Upper lobe of left lung (tissue), 6 donors: ENCODE results near the gene C1orf21. TPM values are rescaled to one million over a fixed set of nuclear protein-coding genes. Genes with fewer than 3 reads are reported as not detected.

ENCODE experiments used
- ATAC-seq, 2 donors: fragments of 200-7000 bp; cut with Tn5 transposase; one replicate each; pipeline ENCODE4 v1.9.1; 2022; ENCODE audit warnings: mild to moderate bottlenecking in 2 of 2, moderate library complexity in 2 of 2; ENCODE audit not compliant: low FRiP score in 2 of 2
- DNase-seq, 2 donors: peaks; one replicate each; pipeline ENCODE4 v3.0.0-alpha.2; 2019 to 2020
- H3K27ac ChIP-seq, 4 donors: fragments of 200-600 bp; sonication (generic); one replicate each; pipeline ENCODE4 v1.5.1; 2016 to 2019
- H3K27me3 ChIP-seq, 4 donors: fragments of 200-600 bp; sonication (generic); one replicate each; pipeline ENCODE4 v1.5.1; 2017 to 2019
- H3K36me3 ChIP-seq, 4 donors: fragments of 200-600 bp; sonication (generic); one replicate each; pipeline ENCODE4 v1.5.1; 2016 to 2019
- H3K4me1 ChIP-seq, 4 donors: fragments of 200-600 bp; sonication (generic); one replicate each; pipeline ENCODE4 v1.5.1; 2018 to 2019
- H3K4me3 ChIP-seq, 4 donors: fragments of 200-600 bp; sonication (generic); one replicate each; pipeline ENCODE4 v1.5.1; 2017 to 2019; ENCODE audit warnings: mild to moderate bottlenecking in 2 of 4, moderate library complexity in 1 of 4
- H3K9me3 ChIP-seq, 4 donors: fragments of 200-600 bp; sonication (generic); one replicate each; pipeline ENCODE4 v1.5.1; 2018 to 2019
- CTCF ChIP-seq, 6 experiments: fragments of 450-650 bp in 4 of 6; fragments of 200-600 bp in 2 of 6; sonication (generic) in 2 of 6; IDR thresholded peaks; one replicate each; pipeline ENCODE4 v1.5.1; 2016 to 2019; ENCODE audit warnings: antibody characterized with exemption in 6 of 6
- EP300 ChIP-seq, 4 donors: sonication (generic); formaldehyde crosslinking; IDR thresholded peaks; one replicate each; pipeline ENCODE4 v1.5.1; 2017; ENCODE audit warnings: antibody characterized with exemption in 4 of 4, control low read depth in 2 of 4
- POLR2A ChIP-seq, 4 donors: fragments of 450-650 bp; IDR thresholded peaks; one replicate each; pipeline ENCODE4 v1.5.1; 2016 to 2017; ENCODE audit warnings: antibody characterized with exemption in 4 of 4, mild to moderate bottlenecking in 2 of 4
- POLR2AphosphoS5 ChIP-seq, 2 donors: sonication (generic); formaldehyde crosslinking; IDR thresholded peaks; one replicate each; pipeline ENCODE4 v1.5.1; 2017; ENCODE audit warnings: antibody characterized with exemption in 2 of 2
- WGBS, 2 donors: methylation state at CpG; one replicate each; pipeline ENCODE4 v1.1.5; 2017 to 2018; 5-methylcytosine and 5-hydroxymethylcytosine counted together
- total RNA-seq, 6 donors: library from RNA; depleted of rRNA in 4 of 6; stranded (reverse); fragments of >200 nt in 4 of 6; gene quantifications; one replicate each; pipeline versions ENCODE4 v1.1.0 to v1.2.1, GENCODE V29; 2016 to 2021
- donor health status: DM: no; HTN: no; CAD: no; lungs with moderate emphysema.
- donor health status: DM: no; HTN: yes; CAD: no; lungs with severe emphysema.

The C1orf21 gene
- total RNA-seq, 6 donors from 2014 or later: 21.4 to 110 (median 49.2) TPM

- no peaks in the 10 kb centered on the region for H3K36me3 ChIP-seq
- no peaks in the 10 kb centered on the region for H3K27me3 ChIP-seq
- no peak for DNase-seq
- no peaks in the 10 kb centered on the region for H3K9me3 ChIP-seq
- H3K4me3 ChIP-seq: no peak overlapping the region
- ATAC-seq: no peak
- TF ChIP-seq POLR2AphosphoS5 (IDR thresholded peaks at IDR 0.05): no peak
- no peak for TF ChIP-seq EP300 (IDR thresholded peaks at IDR 0.05)
- no peak for TF ChIP-seq CTCF (IDR thresholded peaks at IDR 0.05)
- no peak for TF ChIP-seq POLR2A (IDR thresholded peaks at IDR 0.05)
- no peak overlapping the region for H3K27ac ChIP-seq
- 94 to 98% methylated on average over 4 of the region's 4 CpGs for WGBS, 2 donors
- peaks cover 0 to 13% (median 7%) of the 10 kb centered on the region in 4 donors for H3K4me1 ChIP-seq
Observed at GRCh38 chr1:184449916-184450315, 63.1 kb downstream of the C1orf21 start.

GRCh38 chr1:184455786-184456185 is 69.0 kb downstream of the C1orf21 start:
- Histone ChIP-seq H3K27ac (no peak overlapping the region), H3K9me3 (no peaks in the 10 kb centered on the region), H3K4me3 (no peak overlapping the region), H3K4me1 (peaks cover 15 to 35% (median 19%) of the 10 kb centered on the region in 4 donors), H3K27me3 (no peaks in the 10 kb centered on the region), H3K36me3 (no peaks in the 10 kb centered on the region)
- ATAC-seq (no peak), DNase-seq (no peak)
- TF ChIP-seq CTCF (IDR thresholded peaks at IDR 0.05) (no peak), EP300 (IDR thresholded peaks at IDR 0.05) (no peak), POLR2A (IDR thresholded peaks at IDR 0.05) (no peak), POLR2AphosphoS5 (IDR thresholded peaks at IDR 0.05) (no peak)
- WGBS, 2 donors: 67 to 83% methylated on average over 1 of the region's 1 CpG

DNA sequence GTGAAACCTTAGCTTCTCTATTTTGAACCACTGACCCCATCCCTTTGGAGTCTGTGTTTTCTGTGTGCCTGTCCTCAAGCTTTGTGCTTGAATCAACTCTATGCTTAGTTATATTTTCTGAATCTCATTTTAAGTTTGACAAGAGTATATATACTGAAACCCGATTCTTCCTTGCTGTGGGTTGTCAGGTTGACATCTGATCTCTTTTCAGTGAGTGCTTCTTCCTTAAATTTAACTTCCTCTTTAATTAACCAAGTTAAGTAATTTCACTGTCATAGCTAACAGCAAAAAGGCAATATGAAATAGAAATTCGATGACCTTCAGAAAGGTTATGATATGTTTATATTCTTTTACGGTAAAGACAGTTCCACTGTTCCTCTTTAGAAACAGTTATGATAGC is 69.4 kb downstream of the C1orf21 start:
- no peak for ATAC-seq

DNA sequence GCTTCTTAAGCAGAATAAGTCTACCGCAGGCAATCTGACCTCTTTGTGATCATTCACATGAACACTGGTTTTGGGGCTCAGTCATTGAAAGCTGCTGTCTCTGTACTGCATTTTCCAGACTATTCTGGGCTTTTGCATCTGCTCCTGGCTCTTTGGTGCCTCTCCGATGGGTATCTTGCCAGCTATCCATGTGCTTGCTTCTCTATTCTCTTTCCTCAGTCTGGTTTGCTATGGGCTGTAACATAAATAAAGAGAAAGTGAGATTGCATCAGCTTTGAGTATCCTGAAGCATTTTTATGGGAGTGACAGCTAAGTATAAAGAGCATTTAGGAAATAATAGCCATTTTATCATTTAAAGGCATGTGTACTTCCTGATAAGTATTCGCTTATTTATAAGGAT is 70.7 kb downstream of the C1orf21 start:
- no peaks in the 10 kb centered on the region for H3K27me3 ChIP-seq
- no peak overlapping the region for H3K4me3 ChIP-seq
- H3K4me1 ChIP-seq: peaks cover 24 to 35% (median 31%) of the 10 kb centered on the region in 4 donors
- H3K36me3 ChIP-seq: no peaks in the 10 kb centered on the region
- H3K9me3 ChIP-seq: no peaks in the 10 kb centered on the region
- DNase-seq (no peak), ATAC-seq (no peak)
- WGBS, 2 donors: 52 to 60% methylated on average over 3 of the region's 3 CpGs
- no peak overlapping the region for H3K27ac ChIP-seq
- TF ChIP-seq POLR2AphosphoS5 (IDR thresholded peaks at IDR 0.05): no peak
- no peak for TF ChIP-seq POLR2A (IDR thresholded peaks at IDR 0.05)
- TF ChIP-seq EP300 (IDR thresholded peaks at IDR 0.05): no peak
- TF ChIP-seq CTCF (IDR thresholded peaks at IDR 0.05): no peak

More for the DNA sequence above, 69.4 kb downstream of the C1orf21 start:
- Histone ChIP-seq H3K9me3 (no peaks in the 10 kb centered on the region), H3K27me3 (no peaks in the 10 kb centered on the region), H3K27ac (no peak overlapping the region), H3K4me3 (no peak overlapping the region), H3K4me1 (peaks cover 19 to 35% (median 22%) of the 10 kb centered on the region in 4 donors), H3K36me3 (no peaks in the 10 kb centered on the region)
- DNase-seq: no peak
- 56 to 61% methylated on average over 3 of the region's 3 CpGs for WGBS, 2 donors
- no peak for TF ChIP-seq CTCF (IDR thresholded peaks at IDR 0.05)
- no peak for TF ChIP-seq POLR2AphosphoS5 (IDR thresholded peaks at IDR 0.05)
- no peak for TF ChIP-seq EP300 (IDR thresholded peaks at IDR 0.05)
- no peak for TF ChIP-seq POLR2A (IDR thresholded peaks at IDR 0.05)

- Histone ChIP-seq H3K36me3 (no peaks in the 10 kb centered on the region), H3K9me3 (no peaks in the 10 kb centered on the region), H3K4me1 (peaks cover 11 to 29% (median 22%) of the 10 kb centered on the region in 4 donors), H3K4me3 (no peak overlapping the region), H3K27me3 (no peaks in the 10 kb centered on the region), H3K27ac (no peak overlapping the region)
- WGBS, 2 donors: 62 to 66% methylated on average over 5 of the region's 5 CpGs
- no peak for TF ChIP-seq EP300 (IDR thresholded peaks at IDR 0.05)
- no peak for TF ChIP-seq CTCF (IDR thresholded peaks at IDR 0.05)
- ATAC-seq (no peak), DNase-seq (no peak)
Observed at GRCh38 chr1:184461321-184461720, 74.5 kb downstream of the C1orf21 start.
